Measurements from ENCODE around the gene PNRC2. TPM values are rescaled to one million over a fixed set of nuclear protein-coding genes. Genes with fewer than 3 reads are reported as not detected.

PNRC2 gene
- total and polyA plus RNA-seq, 2 donors = 143 to 151 TPM

GRCh38 chr1:23915466-23915865, 44.2 kb upstream of the PNRC2 start:
- DNase-seq (ENCODE audit: low read depth in 6 of 9, low spot score in 9 of 9) = no peak
- no peak overlapping the region for H3K27ac ChIP-seq (ENCODE audit: low read depth in 1 of 2, low read length in 1 of 2)
- no peaks in the 10 kb centered on the region for H3K9me3 ChIP-seq (ENCODE audit: control insufficient read depth in 2 of 2, insufficient read depth in 1 of 2, low read length in 1 of 2)
- H3K27me3 ChIP-seq (ENCODE audit: control insufficient read depth in 2 of 2, insufficient read depth in 1 of 2, low read length in 1 of 2) = no peaks in the 10 kb centered on the region
- H3K4me3 ChIP-seq (ENCODE audit: low read length in 2 of 2) = no peak overlapping the region
- H3K36me3 ChIP-seq (ENCODE audit: control insufficient read depth in 2 of 2, insufficient read depth in 2 of 2, low read length in 1 of 2) = no peaks in the 10 kb centered on the region
- WGBS = 94% methylated on average over 5 of the region's 5 CpGs
- peaks cover 13 to 48% of the 10 kb centered on the region in 2 donors for H3K4me1 ChIP-seq (ENCODE audit: control insufficient read depth in 2 of 2, insufficient read depth in 2 of 2, low read length in 2 of 2)

GRCh38 chr1:23916209-23917131, 43.2 kb upstream of the PNRC2 start:
- 32% methylated on average over 12 of the region's 12 CpGs for WGBS
- H3K27ac ChIP-seq (ENCODE audit: low read depth in 1 of 2, low read length in 1 of 2) = no peak overlapping the region

GRCh38 chr1:23922321-23922943, 37.2 kb upstream of the PNRC2 start:
- H3K4me3 ChIP-seq (ENCODE audit: low read length in 2 of 2) = no peak overlapping the region
- H3K36me3 ChIP-seq (ENCODE audit: control insufficient read depth in 2 of 2, insufficient read depth in 2 of 2, low read length in 1 of 2) = no peaks in the 10 kb centered on the region
- 97% methylated on average over 8 of the region's 8 CpGs for WGBS
- H3K4me1 ChIP-seq (ENCODE audit: control insufficient read depth in 2 of 2, insufficient read depth in 2 of 2, low read length in 2 of 2) = peaks cover 0 to 7% of the 10 kb centered on the region in 2 donors
- DNase-seq (ENCODE audit: low read depth in 6 of 9, low spot score in 9 of 9) = no peak
- no peak overlapping the region for H3K27ac ChIP-seq (ENCODE audit: low read depth in 1 of 2, low read length in 1 of 2)
- H3K9me3 ChIP-seq (ENCODE audit: control insufficient read depth in 2 of 2, insufficient read depth in 1 of 2, low read length in 1 of 2) = no peaks in the 10 kb centered on the region
- H3K27me3 ChIP-seq (ENCODE audit: control insufficient read depth in 2 of 2, insufficient read depth in 1 of 2, low read length in 1 of 2) = no peaks in the 10 kb centered on the region

More at GRCh38 chr1:23916209-23917131, 43.2 kb upstream of the PNRC2 start:
- Histone ChIP-seq H3K4me1 (ENCODE audit: control insufficient read depth in 2 of 2, insufficient read depth in 2 of 2, low read length in 2 of 2) (peaks cover 10 to 39% of the 10 kb centered on the region in 2 donors), H3K27me3 (ENCODE audit: control insufficient read depth in 2 of 2, insufficient read depth in 1 of 2, low read length in 1 of 2) (no peaks in the 10 kb centered on the region), H3K36me3 (ENCODE audit: control insufficient read depth in 2 of 2, insufficient read depth in 2 of 2, low read length in 1 of 2) (no peaks in the 10 kb centered on the region), H3K9me3 (ENCODE audit: control insufficient read depth in 2 of 2, insufficient read depth in 1 of 2, low read length in 1 of 2) (no peaks in the 10 kb centered on the region), H3K4me3 (ENCODE audit: low read length in 2 of 2) (no peak overlapping the region)
- DNase-seq (ENCODE audit: low read depth in 6 of 9, low spot score in 9 of 9) = peak in 5 of 9 donors; percentile 56 to 85 (median 63)

- no peak for DNase-seq (ENCODE audit: low read depth in 6 of 9, low spot score in 9 of 9)
- WGBS = 94% methylated on average over 8 of the region's 8 CpGs
- no peaks in the 10 kb centered on the region for H3K9me3 ChIP-seq (ENCODE audit: control insufficient read depth in 2 of 2, insufficient read depth in 1 of 2, low read length in 1 of 2)
- no peak overlapping the region for H3K27ac ChIP-seq (ENCODE audit: low read depth in 1 of 2, low read length in 1 of 2)
- H3K27me3 ChIP-seq (ENCODE audit: control insufficient read depth in 2 of 2, insufficient read depth in 1 of 2, low read length in 1 of 2) = no peaks in the 10 kb centered on the region
- H3K4me1 ChIP-seq (ENCODE audit: control insufficient read depth in 2 of 2, insufficient read depth in 2 of 2, low read length in 2 of 2) = peaks cover 0 to 7% of the 10 kb centered on the region in 2 donors
- no peaks in the 10 kb centered on the region for H3K36me3 ChIP-seq (ENCODE audit: control insufficient read depth in 2 of 2, insufficient read depth in 2 of 2, low read length in 1 of 2)
- H3K4me3 ChIP-seq (ENCODE audit: low read length in 2 of 2) = no peak overlapping the region
Measured at GRCh38 chr1:23923592-23924499, 35.8 kb upstream of the PNRC2 start.

GRCh38 chr1:23924601-23925000, 35.0 kb upstream of the PNRC2 start:
- Histone ChIP-seq H3K9me3 (ENCODE audit: control insufficient read depth in 2 of 2, insufficient read depth in 1 of 2, low read length in 1 of 2) (no peaks in the 10 kb centered on the region), H3K36me3 (ENCODE audit: control insufficient read depth in 2 of 2, insufficient read depth in 2 of 2, low read length in 1 of 2) (no peaks in the 10 kb centered on the region), H3K27me3 (ENCODE audit: control insufficient read depth in 2 of 2, insufficient read depth in 1 of 2, low read length in 1 of 2) (no peaks in the 10 kb centered on the region), H3K4me3 (ENCODE audit: low read length in 2 of 2) (no peak overlapping the region), H3K27ac (ENCODE audit: low read depth in 1 of 2, low read length in 1 of 2) (no peak overlapping the region), H3K4me1 (ENCODE audit: control insufficient read depth in 2 of 2, insufficient read depth in 2 of 2, low read length in 2 of 2) (peaks cover 0 to 7% of the 10 kb centered on the region in 2 donors)
- 97% methylated on average over 11 of the region's 11 CpGs for whole genome bisulfite sequencing
- DNase-seq (ENCODE audit: low read depth in 6 of 9, low spot score in 9 of 9) = no peak

GRCh38 chr1:23925279-23925678, 34.3 kb upstream of the PNRC2 start:
- no peak for DNase-seq (ENCODE audit: low read depth in 6 of 9, low spot score in 9 of 9)
- Histone ChIP-seq H3K9me3 (ENCODE audit: control insufficient read depth in 2 of 2, insufficient read depth in 1 of 2, low read length in 1 of 2) (no peaks in the 10 kb centered on the region), H3K4me3 (ENCODE audit: low read length in 2 of 2) (no peak overlapping the region), H3K27ac (ENCODE audit: low read depth in 1 of 2, low read length in 1 of 2) (no peak overlapping the region), H3K36me3 (ENCODE audit: control insufficient read depth in 2 of 2, insufficient read depth in 2 of 2, low read length in 1 of 2) (no peaks in the 10 kb centered on the region), H3K27me3 (ENCODE audit: control insufficient read depth in 2 of 2, insufficient read depth in 1 of 2, low read length in 1 of 2) (no peaks in the 10 kb centered on the region), H3K4me1 (ENCODE audit: control insufficient read depth in 2 of 2, insufficient read depth in 2 of 2, low read length in 2 of 2) (peaks cover 0 to under 1% of the 10 kb centered on the region in 2 donors)
- WGBS = 97% methylated on average over 3 of the region's 3 CpGs

- no peak overlapping the region for H3K27ac ChIP-seq (ENCODE audit: low read depth in 1 of 2, low read length in 1 of 2)
- H3K4me1 ChIP-seq (ENCODE audit: control insufficient read depth in 2 of 2, insufficient read depth in 2 of 2, low read length in 2 of 2) = no peaks in the 10 kb centered on the region
- no peaks in the 10 kb centered on the region for H3K27me3 ChIP-seq (ENCODE audit: control insufficient read depth in 2 of 2, insufficient read depth in 1 of 2, low read length in 1 of 2)
- 90% methylated on average over 1 of the region's 1 CpG for WGBS
- no peaks in the 10 kb centered on the region for H3K36me3 ChIP-seq (ENCODE audit: control insufficient read depth in 2 of 2, insufficient read depth in 2 of 2, low read length in 1 of 2)
- H3K4me3 ChIP-seq (ENCODE audit: low read length in 2 of 2) = no peak overlapping the region
- no peak for DNase-seq (ENCODE audit: low read depth in 6 of 9, low spot score in 9 of 9)
- no peaks in the 10 kb centered on the region for H3K9me3 ChIP-seq (ENCODE audit: control insufficient read depth in 2 of 2, insufficient read depth in 1 of 2, low read length in 1 of 2)
Measured at GRCh38 chr1:23927097-23927496, 32.5 kb upstream of the PNRC2 start.

- 94% methylated on average over 4 of the region's 4 CpGs for WGBS
- DNase-seq (ENCODE audit: low read depth in 6 of 9, low spot score in 9 of 9) = no peak
- Histone ChIP-seq H3K9me3 (ENCODE audit: control insufficient read depth in 2 of 2, insufficient read depth in 1 of 2, low read length in 1 of 2) (no peaks in the 10 kb centered on the region), H3K27ac (ENCODE audit: low read depth in 1 of 2, low read length in 1 of 2) (no peak overlapping the region), H3K4me1 (ENCODE audit: control insufficient read depth in 2 of 2, insufficient read depth in 2 of 2, low read length in 2 of 2) (no peaks in the 10 kb centered on the region), H3K36me3 (ENCODE audit: control insufficient read depth in 2 of 2, insufficient read depth in 2 of 2, low read length in 1 of 2) (no peaks in the 10 kb centered on the region), H3K27me3 (ENCODE audit: control insufficient read depth in 2 of 2, insufficient read depth in 1 of 2, low read length in 1 of 2) (no peaks in the 10 kb centered on the region), H3K4me3 (ENCODE audit: low read length in 2 of 2) (no peak overlapping the region)
Measured at GRCh38 chr1:23928789-23929188, 30.8 kb upstream of the PNRC2 start.
